ENCODE measurements around the gene TMEM33.

DNA sequence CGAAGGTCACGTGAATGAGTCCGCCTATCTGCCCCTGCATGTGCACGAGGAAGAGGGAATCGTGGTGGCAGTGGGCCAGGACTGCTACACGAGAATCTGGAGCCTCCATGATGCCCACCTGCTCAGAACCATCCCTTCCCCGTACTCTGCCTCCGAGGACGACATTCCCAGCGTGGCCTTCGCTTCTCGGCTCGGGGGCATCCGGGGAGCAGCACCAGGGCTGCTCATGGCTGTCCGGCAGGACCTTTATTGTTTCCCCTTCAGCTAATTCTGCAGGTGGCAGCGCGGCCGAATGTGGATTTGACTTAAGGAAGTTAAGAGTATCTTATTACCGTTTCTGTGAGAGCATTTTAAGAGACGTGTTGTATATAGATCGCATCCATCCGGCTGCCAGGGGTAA lies 47.5 kb downstream of the TMEM33 start:
- TF ChIP-seq EP300 (IDR thresholded peaks at IDR 0.05; ENCODE audit: borderline replicate concordance) (no peak), CEBPB (IDR thresholded peaks at IDR 0.05) (no peak), TAF1 (IDR thresholded peaks at IDR 0.05; ENCODE audit: low read depth) (no peak), EGR1 (IDR thresholded peaks at IDR 0.05) (no peak), FOXM1 (IDR thresholded peaks at IDR 0.05; ENCODE audit: borderline replicate concordance, low read depth) (no peak), TEAD4 (IDR thresholded peaks at IDR 0.05) (no peak), CREB1 (IDR thresholded peaks at IDR 0.05; ENCODE audit: low read depth) (no peak), NFIC (IDR thresholded peaks at IDR 0.05) (no peak), ZBTB7A (IDR thresholded peaks at IDR 0.05; ENCODE audit: low read depth) (no peak), TCF12 (IDR thresholded peaks at IDR 0.05; ENCODE audit: low read depth) (no peak), RAD21 (IDR thresholded peaks at IDR 0.05; ENCODE audit: low read depth) (no peak)
- TF ChIP-seq, protein P1, sequence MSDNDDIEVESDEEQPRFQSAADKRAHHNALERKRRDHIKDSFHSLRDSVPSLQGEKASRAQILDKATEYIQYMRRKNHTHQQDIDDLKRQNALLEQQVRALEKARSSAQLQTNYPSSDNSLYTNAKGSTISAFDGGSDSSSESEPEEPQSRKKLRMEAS (IDR thresholded peaks at IDR 0.05): no peak
- TF ChIP-seq, protein P2, sequence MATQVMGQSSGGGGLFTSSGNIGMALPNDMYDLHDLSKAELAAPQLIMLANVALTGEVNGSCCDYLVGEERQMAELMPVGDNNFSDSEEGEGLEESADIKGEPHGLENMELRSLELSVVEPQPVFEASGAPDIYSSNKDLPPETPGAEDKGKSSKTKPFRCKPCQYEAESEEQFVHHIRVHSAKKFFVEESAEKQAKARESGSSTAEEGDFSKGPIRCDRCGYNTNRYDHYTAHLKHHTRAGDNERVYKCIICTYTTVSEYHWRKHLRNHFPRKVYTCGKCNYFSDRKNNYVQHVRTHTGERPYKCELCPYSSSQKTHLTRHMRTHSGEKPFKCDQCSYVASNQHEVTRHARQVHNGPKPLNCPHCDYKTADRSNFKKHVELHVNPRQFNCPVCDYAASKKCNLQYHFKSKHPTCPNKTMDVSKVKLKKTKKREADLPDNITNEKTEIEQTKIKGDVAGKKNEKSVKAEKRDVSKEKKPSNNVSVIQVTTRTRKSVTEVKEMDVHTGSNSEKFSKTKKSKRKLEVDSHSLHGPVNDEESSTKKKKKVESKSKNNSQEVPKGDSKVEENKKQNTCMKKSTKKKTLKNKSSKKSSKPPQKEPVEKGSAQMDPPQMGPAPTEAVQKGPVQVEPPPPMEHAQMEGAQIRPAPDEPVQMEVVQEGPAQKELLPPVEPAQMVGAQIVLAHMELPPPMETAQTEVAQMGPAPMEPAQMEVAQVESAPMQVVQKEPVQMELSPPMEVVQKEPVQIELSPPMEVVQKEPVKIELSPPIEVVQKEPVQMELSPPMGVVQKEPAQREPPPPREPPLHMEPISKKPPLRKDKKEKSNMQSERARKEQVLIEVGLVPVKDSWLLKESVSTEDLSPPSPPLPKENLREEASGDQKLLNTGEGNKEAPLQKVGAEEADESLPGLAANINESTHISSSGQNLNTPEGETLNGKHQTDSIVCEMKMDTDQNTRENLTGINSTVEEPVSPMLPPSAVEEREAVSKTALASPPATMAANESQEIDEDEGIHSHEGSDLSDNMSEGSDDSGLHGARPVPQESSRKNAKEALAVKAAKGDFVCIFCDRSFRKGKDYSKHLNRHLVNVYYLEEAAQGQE (IDR thresholded peaks at IDR 0.05; ENCODE audit: low read depth): no peak

All from Ishikawa (cell line).